Fibroblast of peridontal ligament (primary cell): ENCODE measurements around the gene HINT2.

ENCODE experiments used
- DNase-seq: peaks from one replicate; pipeline ENCODE4 v3.0.0-alpha.2; 2010; ENCODE audit errors: extremely low read depth

The HINT2 gene

DNA sequence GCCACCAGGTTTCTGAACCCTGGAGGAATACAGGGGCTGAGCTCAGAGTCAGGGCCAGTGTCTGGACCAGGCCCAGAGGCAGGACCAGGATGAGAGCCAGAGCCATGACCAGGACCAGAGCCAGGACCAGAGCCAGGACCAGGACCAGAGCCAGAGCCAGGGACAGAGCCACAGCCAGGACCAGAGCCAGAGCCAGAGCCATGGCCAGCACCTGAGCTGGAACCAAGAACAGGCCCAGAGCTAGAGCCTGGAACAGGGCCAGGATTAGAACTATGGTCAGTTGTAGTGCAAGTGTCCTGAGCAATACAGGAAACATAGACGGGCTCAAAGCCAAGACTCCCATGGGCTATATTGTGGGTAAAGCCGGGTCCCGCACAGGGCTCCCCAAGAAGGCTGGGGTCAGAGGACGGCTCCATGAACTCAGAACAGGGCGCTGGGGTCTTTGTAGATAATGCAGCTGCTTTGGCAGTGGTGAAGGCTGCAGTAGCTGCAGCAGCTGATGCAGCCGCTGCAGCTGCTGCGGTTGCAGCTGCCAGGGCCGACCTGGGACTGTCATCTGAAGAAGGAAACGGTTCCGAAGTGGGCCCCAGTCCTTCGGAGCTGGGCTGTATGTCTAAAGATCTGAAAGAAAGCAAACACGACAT is 3.3 kb downstream of the HINT2 start:
- no peak for DNase-seq

GRCh38 chr9:35810122-35810521 is 4.7 kb downstream of the HINT2 start:
- DNase-seq, result no peak

DNA sequence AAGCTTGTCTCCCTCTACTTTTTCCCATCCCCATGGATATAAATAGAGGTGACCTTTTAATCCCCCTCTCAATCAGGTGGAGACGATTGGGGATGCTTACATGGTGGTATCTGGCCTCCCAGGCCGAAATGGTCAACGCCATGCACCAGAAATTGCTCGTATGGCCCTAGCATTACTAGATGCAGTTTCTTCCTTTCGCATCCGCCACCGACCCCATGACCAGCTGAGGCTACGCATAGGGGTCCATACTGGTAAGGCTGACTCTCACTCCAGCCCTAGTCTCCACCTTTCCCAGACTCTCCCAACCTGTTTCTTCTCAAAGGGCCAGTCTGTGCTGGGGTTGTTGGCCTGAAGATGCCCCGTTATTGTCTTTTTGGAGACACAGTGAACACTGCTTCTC is 6.4 kb downstream of the HINT2 start:
- DNase-seq, result no peak

DNA sequence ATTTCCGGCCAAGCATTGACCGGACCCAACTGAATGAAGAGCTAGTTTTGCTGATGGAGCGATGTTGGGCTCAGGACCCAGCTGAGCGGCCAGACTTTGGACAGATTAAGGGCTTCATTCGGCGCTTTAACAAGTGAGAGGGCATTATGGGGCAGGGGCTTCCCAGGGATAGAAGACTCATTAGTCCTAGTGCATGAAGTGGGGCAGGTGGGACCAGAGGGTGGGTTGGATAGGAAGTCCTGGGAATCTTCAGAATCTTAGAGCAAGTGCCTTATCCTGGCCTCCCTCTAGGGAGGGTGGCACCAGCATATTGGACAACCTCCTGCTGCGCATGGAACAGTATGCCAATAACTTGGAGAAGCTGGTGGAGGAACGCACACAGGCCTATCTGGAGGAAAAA is 8.7 kb downstream of the HINT2 start:
- no peak for DNase-seq

GRCh38 chr9:35801328-35802128 is 13.3 kb downstream of the HINT2 start:
- DNase-seq, result no peak

DNA sequence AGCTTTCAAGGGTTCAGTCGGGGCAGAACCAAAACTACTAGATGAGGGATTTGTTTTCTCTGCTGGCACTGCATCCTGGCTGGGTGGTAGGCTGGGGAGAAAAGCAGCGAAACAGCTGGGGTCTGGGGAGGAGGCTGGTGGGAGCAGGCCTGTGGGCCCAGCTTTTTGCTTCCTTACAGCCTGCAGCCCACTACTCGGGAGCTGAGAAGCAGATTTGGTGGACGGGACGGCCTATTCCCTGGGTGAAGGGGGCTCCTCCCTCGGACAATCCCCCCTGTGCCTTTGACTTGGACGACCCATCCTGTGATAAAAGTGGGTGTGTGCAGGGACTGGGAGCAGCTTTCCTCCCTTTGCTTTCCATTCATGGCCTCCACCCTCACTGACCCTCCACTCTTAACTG is 14.3 kb downstream of the HINT2 start:
- no peak for DNase-seq

GRCh38 chr9:35798658-35799374 is 16.0 kb downstream of the HINT2 start:
- DNase-seq, result no peak

GRCh38 chr9:35797311-35798109 is 17.3 kb downstream of the HINT2 start:
- no peak for DNase-seq

DNA sequence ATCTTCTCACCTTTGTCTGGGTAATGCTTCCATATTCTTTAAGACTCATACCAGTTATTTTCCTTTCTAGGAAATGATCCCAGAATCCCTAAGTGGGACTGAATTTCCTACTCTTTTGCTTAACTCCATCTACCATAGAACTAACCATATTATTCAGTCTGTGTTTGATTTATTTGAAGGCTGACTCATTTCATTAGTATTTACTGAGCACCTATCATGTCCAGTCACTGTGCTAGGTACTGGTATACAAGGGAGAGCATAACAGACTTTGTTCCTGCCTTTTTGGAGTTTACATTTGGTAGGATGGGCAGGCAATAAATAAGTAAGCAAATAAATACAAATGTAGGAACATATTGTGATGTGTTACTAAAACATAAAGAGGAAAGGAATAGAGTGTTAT is 19.1 kb downstream of the HINT2 start:
- DNase-seq, result no peak

- no peak for DNase-seq
Observed at GRCh38 chr9:35793461-35793860, 21.4 kb downstream of the HINT2 start.

- DNase-seq, result no peak
Observed at GRCh38 chr9:35792826-35793225, 22.0 kb downstream of the HINT2 start.

GRCh38 chr9:35792024-35792813 is 22.6 kb downstream of the HINT2 start:
- no peak for DNase-seq

DNA sequence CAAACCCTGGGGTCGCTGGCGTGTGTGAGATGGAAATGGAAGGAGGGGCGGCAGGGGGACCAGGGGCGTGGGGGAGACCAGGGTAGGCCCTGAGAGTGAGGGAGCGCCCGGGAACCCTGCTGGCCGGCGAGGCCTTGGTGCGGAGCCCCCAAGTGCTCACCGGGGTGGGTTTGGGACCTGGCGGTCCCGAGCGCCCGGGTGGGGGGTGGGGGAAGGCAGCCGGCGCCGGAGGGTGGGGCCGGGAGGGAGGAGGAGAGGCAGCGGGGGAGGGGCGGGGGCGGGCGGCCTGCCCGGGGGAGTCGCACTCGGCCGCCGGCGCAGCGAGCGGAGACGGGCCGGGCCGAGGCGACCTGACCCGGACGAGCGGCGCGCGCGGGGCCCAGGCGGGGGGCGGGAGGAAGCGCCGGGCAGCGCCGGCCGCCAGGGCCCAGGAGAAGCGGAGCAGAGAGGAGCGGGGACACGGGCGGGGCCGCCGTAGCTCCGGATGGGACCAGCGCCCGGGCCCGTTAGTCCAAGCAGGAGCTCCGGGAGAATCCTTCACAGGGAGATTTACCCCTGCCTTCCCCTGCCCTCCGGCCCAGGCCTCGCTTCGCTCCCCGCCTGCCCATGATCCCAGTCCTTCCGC is 23.4 kb downstream of the HINT2 start, which contains the start of gene NPR2:
TSS of gene NPR2 (plus strand) at position 295 of the 625 bp plus-strand sequence. CDS start 818 bp downstream, outside the sequence.
- DNase-seq, result no peak

DNA sequence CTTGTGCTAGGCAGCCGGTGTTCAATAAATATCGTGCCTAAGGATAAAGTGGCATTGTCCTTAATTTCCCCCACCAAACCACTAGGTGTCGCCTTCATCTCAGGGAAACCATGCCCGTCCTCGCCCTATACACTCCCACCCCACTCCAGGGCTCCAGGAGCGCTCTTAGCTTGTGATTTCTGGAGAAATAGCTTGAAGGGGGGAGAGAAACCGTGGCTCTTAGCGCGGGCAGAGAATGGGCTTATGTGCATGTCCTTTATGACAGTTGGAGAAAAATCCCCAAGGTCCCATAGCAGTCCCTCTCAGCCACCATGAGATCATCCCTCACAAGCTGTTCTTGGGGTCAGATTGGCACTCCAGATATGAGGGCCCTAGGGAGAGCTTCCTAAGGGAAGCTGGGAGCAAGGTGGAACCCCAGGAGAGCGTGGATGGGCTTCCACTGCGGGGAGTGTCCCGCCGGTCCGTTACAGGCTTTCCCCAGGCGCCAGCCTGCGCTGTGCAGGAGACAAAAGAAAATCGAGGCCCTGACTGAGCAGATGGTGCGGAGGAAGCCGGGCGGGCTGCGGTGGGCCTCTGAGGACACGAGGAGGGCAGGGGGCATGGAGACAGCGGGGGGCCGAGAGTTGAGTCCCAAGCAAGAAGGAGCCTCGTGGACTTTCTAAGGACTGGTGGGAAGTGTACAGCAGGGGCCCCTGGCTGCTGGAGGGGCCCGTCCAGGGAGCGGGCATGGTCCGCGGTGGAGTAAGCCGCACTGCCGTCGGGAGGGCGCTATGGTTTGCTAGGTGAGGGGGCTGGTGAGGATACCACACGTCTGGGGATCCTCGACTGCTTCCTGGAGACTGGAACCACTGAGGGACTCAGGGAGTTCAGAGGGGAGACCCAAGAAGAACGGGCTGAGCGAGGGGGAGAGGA is 24.2 kb downstream of the HINT2 start:
- DNase-seq, result peak; percentile 90

DNA sequence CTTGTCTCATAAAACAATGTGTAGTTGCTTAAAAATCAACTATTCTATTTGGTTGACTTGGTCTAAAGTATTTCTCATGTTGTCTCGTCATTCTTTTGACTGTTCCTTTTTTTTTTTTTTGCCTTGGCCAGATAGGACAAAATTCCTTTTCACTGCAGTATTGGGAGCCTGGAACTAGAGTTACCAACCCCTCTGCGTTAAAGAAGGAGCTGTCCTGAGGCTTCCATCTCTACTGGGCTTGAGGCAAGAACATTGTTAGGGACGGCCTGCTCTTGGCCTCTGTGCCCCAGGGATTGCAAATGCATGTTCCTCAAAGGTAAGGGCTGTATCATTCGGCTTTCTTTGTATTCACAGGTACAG is 24.8 kb downstream of the HINT2 start:
- DNase-seq, result no peak

DNA sequence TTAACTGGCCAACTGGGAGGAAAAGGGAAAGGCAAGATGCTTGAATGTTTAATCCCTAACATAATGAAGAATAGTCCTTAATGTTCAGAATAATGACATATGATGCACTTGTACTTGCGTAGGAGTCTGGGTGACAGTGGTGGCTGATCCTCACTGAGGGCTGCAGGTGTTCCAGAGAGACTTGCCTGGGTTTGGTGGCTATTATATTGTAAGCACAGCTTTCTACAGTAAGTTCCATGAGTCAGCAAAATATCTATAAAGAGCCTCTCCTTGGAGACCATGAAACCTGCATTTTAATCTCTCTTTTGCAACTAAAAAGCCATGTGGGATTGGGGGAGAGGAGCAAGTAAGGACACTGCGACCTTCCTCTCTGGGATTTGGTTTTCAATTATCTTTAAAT is 25.3 kb downstream of the HINT2 start:
- no peak for DNase-seq

- DNase-seq, result no peak
Observed at GRCh38 chr9:35783418-35783817, 31.4 kb downstream of the HINT2 start.

GRCh38 chr9:35781066-35781465 is 33.8 kb downstream of the HINT2 start:
- no peak for DNase-seq

- DNase-seq, result no peak
Observed at GRCh38 chr9:35778496-35778895, 36.3 kb downstream of the HINT2 start.

GRCh38 chr9:35776018-35776417 is 38.8 kb downstream of the HINT2 start:
- no peak for DNase-seq
